ENCODE results near the gene TTC23L.

GRCh38 chr5:34802834-34803563 lies 36.0 kb upstream of the TTC23L start:
- no peak for TF ChIP-seq POLR2AphosphoS5 (IDR thresholded peaks at IDR 0.05)
- TF ChIP-seq, protein P1, sequence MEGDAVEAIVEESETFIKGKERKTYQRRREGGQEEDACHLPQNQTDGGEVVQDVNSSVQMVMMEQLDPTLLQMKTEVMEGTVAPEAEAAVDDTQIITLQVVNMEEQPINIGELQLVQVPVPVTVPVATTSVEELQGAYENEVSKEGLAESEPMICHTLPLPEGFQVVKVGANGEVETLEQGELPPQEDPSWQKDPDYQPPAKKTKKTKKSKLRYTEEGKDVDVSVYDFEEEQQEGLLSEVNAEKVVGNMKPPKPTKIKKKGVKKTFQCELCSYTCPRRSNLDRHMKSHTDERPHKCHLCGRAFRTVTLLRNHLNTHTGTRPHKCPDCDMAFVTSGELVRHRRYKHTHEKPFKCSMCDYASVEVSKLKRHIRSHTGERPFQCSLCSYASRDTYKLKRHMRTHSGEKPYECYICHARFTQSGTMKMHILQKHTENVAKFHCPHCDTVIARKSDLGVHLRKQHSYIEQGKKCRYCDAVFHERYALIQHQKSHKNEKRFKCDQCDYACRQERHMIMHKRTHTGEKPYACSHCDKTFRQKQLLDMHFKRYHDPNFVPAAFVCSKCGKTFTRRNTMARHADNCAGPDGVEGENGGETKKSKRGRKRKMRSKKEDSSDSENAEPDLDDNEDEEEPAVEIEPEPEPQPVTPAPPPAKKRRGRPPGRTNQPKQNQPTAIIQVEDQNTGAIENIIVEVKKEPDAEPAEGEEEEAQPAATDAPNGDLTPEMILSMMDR (IDR thresholded peaks at IDR 0.05): no peak
- no peak for TF ChIP-seq POLR2A (IDR thresholded peaks at IDR 0.05)
- no peak for TF ChIP-seq EP300 (IDR thresholded peaks at IDR 0.05)
